ENCODE results near the gene LGR6.

LGR6 gene

GRCh38 chr1:202157945-202158344, 35.7 kb upstream of the LGR6 start:
- TF ChIP-seq POLR2AphosphoS5 (IDR thresholded peaks at IDR 0.05; ENCODE audit: low read depth, low read length) (no peak), REST (IDR thresholded peaks at IDR 0.05; ENCODE audit: insufficient read depth in 1 of 2, low read depth in 2 of 2, low read length in 2 of 2) (no peak), TAF1 (IDR thresholded peaks at IDR 0.05; ENCODE audit: borderline replicate concordance, insufficient read depth, low read length) (no peak), FOXP2 (optimal IDR thresholded peaks at IDR 0.05; ENCODE audit: borderline replicate concordance, extremely low read depth, extremely low read length, insufficient read depth) (no peak), SIN3A (IDR thresholded peaks at IDR 0.05; ENCODE audit: borderline replicate concordance, insufficient read depth, low read length) (no peak)

GRCh38 chr1:202158810-202159533, 34.6 kb upstream of the LGR6 start:
- TF ChIP-seq FOXP2 (optimal IDR thresholded peaks at IDR 0.05; ENCODE audit: borderline replicate concordance, extremely low read depth, extremely low read length, insufficient read depth) (no peak), SIN3A (IDR thresholded peaks at IDR 0.05; ENCODE audit: borderline replicate concordance, insufficient read depth, low read length) (no peak), REST (IDR thresholded peaks at IDR 0.05; ENCODE audit: insufficient read depth in 1 of 2, low read depth in 2 of 2, low read length in 2 of 2) (no peak), POLR2AphosphoS5 (IDR thresholded peaks at IDR 0.05; ENCODE audit: low read depth, low read length) (no peak), TAF1 (IDR thresholded peaks at IDR 0.05; ENCODE audit: borderline replicate concordance, insufficient read depth, low read length) (no peak)

GRCh38 chr1:202159534-202160371, 33.8 kb upstream of the LGR6 start:
- TF ChIP-seq TAF1 (IDR thresholded peaks at IDR 0.05; ENCODE audit: borderline replicate concordance, insufficient read depth, low read length) (no peak), SIN3A (IDR thresholded peaks at IDR 0.05; ENCODE audit: borderline replicate concordance, insufficient read depth, low read length) (no peak), FOXP2 (optimal IDR thresholded peaks at IDR 0.05; ENCODE audit: borderline replicate concordance, extremely low read depth, extremely low read length, insufficient read depth) (no peak), REST (IDR thresholded peaks at IDR 0.05; ENCODE audit: insufficient read depth in 1 of 2, low read depth in 2 of 2, low read length in 2 of 2) (no peak), POLR2AphosphoS5 (IDR thresholded peaks at IDR 0.05; ENCODE audit: low read depth, low read length) (no peak)

- TF ChIP-seq REST (IDR thresholded peaks at IDR 0.05; ENCODE audit: insufficient read depth in 1 of 2, low read depth in 2 of 2, low read length in 2 of 2) (no peak), TAF1 (IDR thresholded peaks at IDR 0.05; ENCODE audit: borderline replicate concordance, insufficient read depth, low read length) (no peak), SIN3A (IDR thresholded peaks at IDR 0.05; ENCODE audit: borderline replicate concordance, insufficient read depth, low read length) (no peak), FOXP2 (optimal IDR thresholded peaks at IDR 0.05; ENCODE audit: borderline replicate concordance, extremely low read depth, extremely low read length, insufficient read depth) (no peak), POLR2AphosphoS5 (IDR thresholded peaks at IDR 0.05; ENCODE audit: low read depth, low read length) (no peak)
Measured at GRCh38 chr1:202160377-202160940, 33.1 kb upstream of the LGR6 start, which contains the start of gene PTPN7. TSS of gene PTPN7 (minus strand) at chr1:202160602. CDS start at chr1:202159402, 1,200 bp downstream.

All from PFSK-1 (cell line).